IMR-90 (cell line): ENCODE results near the gene PLEKHG5. TPM values are rescaled to one million over a fixed set of nuclear protein-coding genes. Genes with fewer than 3 reads are reported as not detected.
"Not testable (repeated sequence)": the region's sequence is repeated elsewhere in the genome, so short reads cannot be mapped to it uniquely, and the experiment has no call there.

Source experiments
- ATAC-seq: fragments of 200-7000 bp; cut with Tn5 transposase; 2 replicates; pipeline ENCODE4 v1.9.1; 2020; ENCODE audit warnings: low read depth, mild to moderate bottlenecking, moderate library complexity
- BruUV-seq: library from RNA; stranded (reverse); fragments of 400-500 nt; replicated peaks from 2 replicates; lab custom pipeline; 2021; lab: Mats Ljungman, UMichigan
- CTCF ChIA-PET: fragments of 300-600 bp; formaldehyde crosslinking; extraction: SDS; loops from one replicate; lab custom pipeline; 2021; ENCODE audit warnings: antibody characterized with exemption; lab: Yijun Ruan, JAX
- POLR2A ChIA-PET: fragments of 300-600 bp; sonication (Branson Sonifier 250); formaldehyde crosslinking; loops from one replicate; lab custom pipeline; 2022; ENCODE audit warnings: antibody characterized with exemption; ENCODE audit not compliant: unreplicated experiment; lab: Charles Lee
- DNase-seq: peaks from one replicate; pipeline ENCODE4 v3.0.0; 2013
- H2AFZ ChIP-seq: replicated peaks from 2 replicates; pipeline ENCODE3; 2013; ENCODE audit warnings: low read length, mild to moderate bottlenecking; ENCODE audit not compliant: poor library complexity
- H2AK5ac ChIP-seq: 2 replicates; pipeline ENCODE4 v1.6.1; 2013; ENCODE audit warnings: low read depth, low read length, inconsistent platforms
- H2AK9ac ChIP-seq: replicated peaks from 2 replicates; pipeline ENCODE3; 2013; ENCODE audit warnings: mild to moderate bottlenecking, low read depth, low read length, moderate library complexity; ENCODE audit not compliant: poor library complexity
- H2BK120ac ChIP-seq: 2 replicates; pipeline ENCODE4 v1.6.1; 2013; ENCODE audit warnings: low read depth, low read length, inconsistent platforms
- H2BK15ac ChIP-seq: 3 replicates; pipeline ENCODE4 v1.6.1; 2013; ENCODE audit warnings: low read depth, low read length, inconsistent platforms
- H2BK20ac ChIP-seq: 2 replicates; pipeline ENCODE4 v1.6.1; 2013; ENCODE audit warnings: low read depth, mild to moderate bottlenecking, inconsistent platforms, low read length, moderate library complexity
- H2BK5ac ChIP-seq: 2 replicates; pipeline ENCODE4 v1.6.1; 2013; ENCODE audit warnings: mild to moderate bottlenecking, low read depth, low read length, inconsistent platforms; ENCODE audit not compliant: poor library complexity, severe bottlenecking
- H3K14ac ChIP-seq: replicated peaks from 2 replicates; pipeline ENCODE4 v1.6.1; 2013; ENCODE audit warnings: low read depth, low read length, inconsistent platforms
- H3K18ac ChIP-seq: 2 replicates; pipeline ENCODE4 v1.6.1; 2013; ENCODE audit warnings: low read depth, low read length, control low read depth
- H3K23ac ChIP-seq: 2 replicates; pipeline ENCODE4 v1.6.1; 2013; ENCODE audit warnings: low read depth, low read length, inconsistent platforms
- H3K27ac ChIP-seq: 2 replicates; pipeline ENCODE4 v1.5.1; 2013; ENCODE audit warnings: mild to moderate bottlenecking, control low read depth, low read length; ENCODE audit not compliant: insufficient read depth
- H3K27me3 ChIP-seq: 2 replicates; pipeline ENCODE4 v1.6.1; 2013; ENCODE audit warnings: low read length; ENCODE audit not compliant: control insufficient read depth, insufficient read depth
- H3K36me3 ChIP-seq: 2 replicates; pipeline ENCODE4 v1.6.1; 2013; ENCODE audit warnings: low read length, mixed read lengths; ENCODE audit not compliant: control insufficient read depth, insufficient read depth
- H3K4ac ChIP-seq: 2 replicates; pipeline ENCODE4 v1.6.1; 2013; ENCODE audit warnings: low read depth, low read length, inconsistent platforms
- H3K4me1 ChIP-seq: 2 replicates; pipeline ENCODE4 v1.6.1; 2013; ENCODE audit warnings: low read length, mixed read lengths; ENCODE audit not compliant: control insufficient read depth, insufficient read depth
- H3K4me2 ChIP-seq: 2 replicates; pipeline ENCODE4 v1.6.1; 2013; ENCODE audit warnings: low read depth, mild to moderate bottlenecking, control low read depth, low read length, moderate library complexity
- H3K4me3 ChIP-seq: 2 replicates; pipeline ENCODE4 v1.5.1; 2013; ENCODE audit warnings: low read depth, mild to moderate bottlenecking, control low read depth, low read length, moderate library complexity; ENCODE audit not compliant: insufficient read depth
- H3K56ac ChIP-seq: 2 replicates; pipeline ENCODE4 v1.6.1; 2013; ENCODE audit warnings: low read length, inconsistent platforms; ENCODE audit not compliant: insufficient read depth; ENCODE audit errors: extremely low read depth
- H3K79me1 ChIP-seq, 2 experiments: 2 replicates each; pipeline ENCODE4 v1.6.1; 2013; ENCODE audit warnings: low read length in 2 of 2, inconsistent platforms in 1 of 2, low read depth in 1 of 2
- H3K9ac ChIP-seq: 2 replicates; pipeline ENCODE4 v1.6.1; 2013; ENCODE audit warnings: low read depth, low read length, control low read depth
- H3K9me1 ChIP-seq: 2 replicates; pipeline ENCODE4 v1.6.1; 2013; ENCODE audit warnings: low read length, inconsistent platforms; ENCODE audit not compliant: insufficient read depth
- H3K9me3 ChIP-seq: 2 replicates; pipeline ENCODE4 v1.6.1; 2013; ENCODE audit warnings: low read length; ENCODE audit not compliant: control insufficient read depth, insufficient read depth
- H4K20me1 ChIP-seq: 2 replicates; pipeline ENCODE4 v1.6.1; 2013; ENCODE audit warnings: low read length, inconsistent platforms; ENCODE audit not compliant: insufficient read depth
- H4K5ac ChIP-seq: 2 replicates; pipeline ENCODE4 v1.6.1; 2013; ENCODE audit warnings: mild to moderate bottlenecking, low read depth, low read length, control low read depth
- H4K8ac ChIP-seq, 2 experiments: 2 replicates each; pipeline ENCODE4 v1.6.1; 2013; ENCODE audit warnings: low read depth in 2 of 2, low read length in 2 of 2, control low read depth in 1 of 2, inconsistent platforms in 1 of 2
- H4K91ac ChIP-seq: 2 replicates; pipeline ENCODE4 v1.6.1; 2013; ENCODE audit warnings: low read depth, low read length, inconsistent platforms; ENCODE audit not compliant: insufficient read depth
- BHLHE40 ChIP-seq: fragments of 150-350 bp; IDR thresholded peaks from 2 replicates; pipeline ENCODE4 v1.6.1; 2016; ENCODE audit warnings: mild to moderate bottlenecking, low read depth, low read length
- CEBPB ChIP-seq: IDR thresholded peaks from 2 replicates; pipeline ENCODE4 v1.6.1; 2012; ENCODE audit warnings: low read depth, low read length, improper control_type of control experiment
- CHD1 ChIP-seq: IDR thresholded peaks from 2 replicates; pipeline ENCODE4 v1.6.1; 2012; ENCODE audit warnings: low read depth, low read length, improper control_type of control experiment
- MAFK ChIP-seq: IDR thresholded peaks from 2 replicates; pipeline ENCODE4 v1.6.1; 2012; ENCODE audit warnings: low read depth, low read length, improper control_type of control experiment
- MAZ ChIP-seq: IDR thresholded peaks from 2 replicates; pipeline ENCODE4 v1.6.1; 2012; ENCODE audit warnings: low read depth, mild to moderate bottlenecking, low read length, improper control_type of control experiment, moderate library complexity, borderline replicate concordance
- NFE2L2 ChIP-seq: fragments of 150-350 bp; IDR thresholded peaks from 2 replicates; pipeline ENCODE4 v1.6.1; 2016; ENCODE audit warnings: low read depth, mild to moderate bottlenecking, low read length
- POLR2A ChIP-seq: IDR thresholded peaks from 2 replicates; pipeline ENCODE4 v1.6.1; 2012; ENCODE audit warnings: mild to moderate bottlenecking, low read depth, low read length
- RAD21 ChIP-seq: IDR thresholded peaks from 2 replicates; pipeline ENCODE4 v1.6.1; 2012; ENCODE audit warnings: low read length, improper control_type of control experiment
- SMC3 ChIP-seq: fragments of 150-350 bp; IDR thresholded peaks from 2 replicates; pipeline ENCODE4 v1.6.1; 2016; ENCODE audit warnings: low read depth, mild to moderate bottlenecking, antibody characterized with exemption, low read length, moderate library complexity
- WGBS, 2 experiments: methylation state at CpG; one replicate each; pipeline versions ENCODE4 v1.1.5 to v1.1.7; 2013; ENCODE audit warnings: missing lambda C conversion rate in 2 of 2; ENCODE audit not compliant: insufficient read length in 1 of 2; ENCODE audit errors: extremely low coverage in 2 of 2; 5-methylcytosine and 5-hydroxymethylcytosine counted together
- dilution Hi-C: fragments of 300-500 bp; cut with HindIII; formaldehyde crosslinking; loops from one replicate; pipeline ENCODE4 v1.14.3; 2018; ENCODE audit warnings: low sequenced_read_pairs; ENCODE audit not compliant: unreplicated experiment
- in situ Hi-C: fragments of 300-500 bp; cut with MboI; formaldehyde crosslinking; loops from 3 replicates; pipeline ENCODE4 v1.14.3; 2019; ENCODE audit warnings: low sequenced_read_pairs, inconsistent platforms, mixed read lengths
- intact Hi-C: fragments of 100-400 bp; cut with micrococcal nuclease; formaldehyde crosslinking; loops from 2 replicates; pipeline ENCODE4 v1.10.0; 2022
- polyA plus RNA-seq, 3 experiments: library from polyadenylated mRNA; depleted of rRNA; stranded (reverse); fragments of >200 nt; gene quantifications; 2 replicates each; pipeline ENCODE4 v1.2.3, GENCODE V29; 2012; ENCODE audit warnings: low replicate concordance in 1 of 3
- total RNA-seq: library from RNA; depleted of rRNA; stranded (reverse); fragments of >200 nt; gene quantifications from 2 replicates; pipeline ENCODE4 v1.2.3, GENCODE V29; 2012

Gene PLEKHG5
- total and polyA plus RNA-seq, 2 of the 4 experiments (the other 2 are of a cell fraction) = 4.8 to 11.6 TPM

DNA sequence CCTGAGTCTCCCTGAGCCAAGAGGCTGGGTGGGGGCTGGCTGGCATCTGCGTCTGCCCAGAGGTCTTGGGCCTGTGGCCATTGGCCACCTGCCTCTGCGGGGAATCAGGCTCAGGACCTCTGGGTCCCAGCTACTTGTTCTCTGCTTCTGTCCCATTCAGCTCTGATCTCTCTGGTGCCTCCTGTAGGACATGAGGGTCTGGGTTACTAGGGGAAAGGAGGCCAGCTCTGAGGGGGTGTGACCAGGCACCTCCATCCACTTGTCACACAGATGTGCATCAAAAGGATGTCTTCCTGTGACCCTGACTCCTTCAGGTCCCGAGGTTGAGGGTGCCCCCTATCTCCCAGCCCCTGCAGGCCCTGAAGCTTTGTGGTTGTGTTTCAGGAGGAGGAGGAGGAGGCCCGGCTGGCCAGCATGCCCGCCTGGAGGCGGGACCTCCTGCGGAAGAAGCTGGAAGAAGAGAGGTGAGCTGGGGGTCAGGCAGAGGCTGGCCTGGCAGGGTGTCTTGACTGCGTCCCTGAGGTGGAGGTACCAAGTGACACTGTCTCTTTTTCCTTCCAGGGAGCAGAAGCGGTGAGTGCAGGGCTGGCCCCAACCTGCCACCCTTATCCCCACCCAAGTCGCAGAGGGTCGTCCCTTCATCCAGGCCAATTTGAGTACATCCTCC is 34.5 kb downstream of the PLEKHG5 start:
- no peak overlapping the region for H2BK15ac ChIP-seq
- H3K36me3 ChIP-seq = peaks cover 5% of the 10 kb centered on the region; the same call in 1 of the 2 replicates
- peaks cover 58% of the 10 kb centered on the region for H3K27me3 ChIP-seq
- H3K14ac ChIP-seq = no peak overlapping the region
- H3K4ac ChIP-seq = no peak overlapping the region
- TF ChIP-seq MAZ = no peak
- no peak for TF ChIP-seq SMC3
- no peak for TF ChIP-seq CEBPB
- TF ChIP-seq BHLHE40 = no peak
- TF ChIP-seq NFE2L2 = no peak
- TF ChIP-seq POLR2A = no peak
- TF ChIP-seq RAD21 = no peak
- TF ChIP-seq CHD1 = no peak
- no peak for TF ChIP-seq MAFK
- dilution Hi-C loops = no loop called here
- no peak overlapping the region for H4K91ac ChIP-seq
- no peak overlapping the region for H2BK20ac ChIP-seq
- H2AK5ac ChIP-seq = no peak overlapping the region
- H3K4me2 ChIP-seq = no peak overlapping the region
- DNase-seq (no peak), ATAC-seq (no peak)
- H3K23ac ChIP-seq = no peak overlapping the region
- H3K79me1 ChIP-seq = no peaks in the 10 kb centered on the region
- ChIA-PET POLR2A (no interaction called here), CTCF (no interaction called here)
- H3K9ac ChIP-seq = no peak overlapping the region
- no peak overlapping the region for H2AK9ac ChIP-seq
- BruUV-seq = no TSS peak
- no peaks in the 10 kb centered on the region for H4K20me1 ChIP-seq
- H3K18ac ChIP-seq = no peak overlapping the region
- no peak overlapping the region for H4K8ac ChIP-seq
- no peak overlapping the region for H3K4me3 ChIP-seq
- no peak overlapping the region for H2AFZ ChIP-seq
- 92% methylated on average over 2 of the region's 11 CpGs; no CpG with 5 or more reads in 1 of the 2 experiments for WGBS, 2 experiments
- no peaks in the 10 kb centered on the region for H3K9me3 ChIP-seq
- intact Hi-C loops = no loop called here
- H3K56ac ChIP-seq = no peak overlapping the region
- H2BK120ac ChIP-seq = no peak overlapping the region
- in situ Hi-C loops = no loop called here
- H2BK5ac ChIP-seq = no peak overlapping the region
- H3K27ac ChIP-seq = no peak overlapping the region
- no peaks in the 10 kb centered on the region; the same call in 1 of the 2 replicates for H3K4me1 ChIP-seq
- H3K9me1 ChIP-seq = no peaks in the 10 kb centered on the region
- no peak overlapping the region for H4K5ac ChIP-seq

DNA sequence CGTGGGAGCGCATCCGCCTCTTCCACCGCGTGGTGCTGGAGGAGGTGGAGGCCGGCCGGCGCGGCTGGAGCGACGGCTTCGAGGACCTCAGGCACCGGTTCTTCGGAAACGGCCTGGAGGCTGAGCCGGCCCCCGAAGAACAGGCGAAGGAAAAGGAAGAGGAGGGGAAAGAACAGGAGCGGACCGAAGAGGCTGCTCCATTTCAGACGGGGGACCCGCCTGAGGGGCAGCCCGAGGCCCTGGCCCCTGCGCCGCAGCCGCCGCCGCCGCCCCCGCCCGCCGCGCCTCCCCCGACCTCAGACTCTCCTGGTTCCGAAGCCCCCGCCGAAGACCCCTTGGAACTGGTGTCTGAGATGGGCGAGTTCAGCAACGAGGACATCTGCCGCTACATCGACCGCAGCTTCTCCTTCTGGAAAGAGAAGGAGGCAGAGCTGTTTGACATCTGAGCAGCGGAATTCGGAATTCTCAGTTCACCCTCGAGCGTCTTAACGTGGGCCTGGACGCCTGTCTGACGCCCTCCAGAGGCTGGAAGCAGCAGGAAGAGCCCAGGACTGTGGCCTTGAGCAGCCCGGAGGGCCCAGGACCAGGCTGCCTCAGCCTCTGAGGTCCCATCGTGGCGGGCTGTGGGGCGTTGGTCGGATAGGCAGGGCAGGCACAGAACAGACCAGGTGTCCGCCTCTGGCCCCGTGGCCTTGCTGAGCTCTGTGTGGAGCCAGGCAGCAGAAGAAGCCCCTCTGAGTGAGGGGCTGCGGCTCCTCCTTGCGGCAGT is 35.5 kb downstream of the PLEKHG5 start:
- H3K9me3 ChIP-seq, H3K9ac ChIP-seq, H4K91ac ChIP-seq, H3K79me1 ChIP-seq, dilution Hi-C loops, ATAC-seq, H4K8ac ChIP-seq, DNase-seq, H3K36me3 ChIP-seq, H2AFZ ChIP-seq, H3K23ac ChIP-seq, BruUV-seq, in situ Hi-C loops, H2BK15ac ChIP-seq, H2AK9ac ChIP-seq, H3K4me1 ChIP-seq, H2AK5ac ChIP-seq, H3K27ac ChIP-seq, POLR2A ChIA-PET, H3K56ac ChIP-seq, H3K9me1 ChIP-seq, H4K5ac ChIP-seq, H3K14ac ChIP-seq, CTCF ChIA-PET, H3K18ac ChIP-seq, H2BK20ac ChIP-seq, H3K4me3 ChIP-seq, H4K20me1 ChIP-seq, intact Hi-C loops, H2BK5ac ChIP-seq, H3K4me2 ChIP-seq, H3K4ac ChIP-seq, H2BK120ac ChIP-seq: not testable (repeated sequence)
- 27% methylated on average over 11 of the region's 58 CpGs; no CpG with 5 or more reads in 1 of the 2 experiments for WGBS, 2 experiments
- H3K27me3 ChIP-seq = peaks cover 65% of the 10 kb centered on the region
